Smooth muscle cell (in vitro differentiated cells): ENCODE results near the gene FNBP1. TPM values are rescaled to one million over a fixed set of nuclear protein-coding genes. Genes with fewer than 3 reads are reported as not detected.

ENCODE experiments used
- DNase-seq: peaks from one replicate; lab custom pipeline; 2025; ENCODE audit not compliant: unreplicated experiment; lab: John Stamatoyannopoulos, UW
- H2AFZ ChIP-seq: fragments of 200-600 bp; sonication (generic); 2 replicates; pipeline ENCODE4 v1.6.0; 2016; ENCODE audit warnings: antibody characterized with exemption, low read depth, mild to moderate bottlenecking
- H3F3A ChIP-seq: fragments of 200-600 bp; sonication (generic); 2 replicates; pipeline ENCODE4 v1.6.0; 2017; ENCODE audit warnings: antibody characterized with exemption, low read depth
- H3K27ac ChIP-seq: fragments of 200-600 bp; sonication (generic); 2 replicates; pipeline ENCODE4 v1.5.1; 2016; ENCODE audit warnings: low read depth, mild to moderate bottlenecking
- H3K27me3 ChIP-seq: fragments of 200-600 bp; sonication (generic); 2 replicates; pipeline ENCODE4 v1.6.1; 2016; ENCODE audit warnings: low read depth, mild to moderate bottlenecking
- H3K36me3 ChIP-seq: fragments of 200-600 bp; sonication (generic); 2 replicates; pipeline ENCODE4 v1.5.1; 2016; ENCODE audit warnings: low read depth
- H3K4me1 ChIP-seq: fragments of 200-600 bp; sonication (generic); 2 replicates; pipeline ENCODE4 v1.5.1; 2016; ENCODE audit warnings: low read depth
- H3K4me2 ChIP-seq: fragments of 200-600 bp; sonication (generic); 2 replicates; pipeline ENCODE4 v1.6.0; 2016; ENCODE audit warnings: mild to moderate bottlenecking
- H3K4me3 ChIP-seq: fragments of 200-600 bp; sonication (generic); 2 replicates; pipeline ENCODE4 v1.5.1; 2016; ENCODE audit warnings: mild to moderate bottlenecking
- H3K79me2 ChIP-seq: fragments of 200-600 bp; sonication (generic); 2 replicates; pipeline ENCODE4 v1.6.0; 2016; ENCODE audit warnings: low read depth, mild to moderate bottlenecking
- H3K9ac ChIP-seq: fragments of 200-600 bp; sonication (generic); 2 replicates; pipeline ENCODE4 v1.6.0; 2016; ENCODE audit warnings: low read depth
- H3K9me3 ChIP-seq: fragments of 200-600 bp; sonication (generic); replicated peaks from 2 replicates; pipeline ENCODE4 v1.5.1; 2016; ENCODE audit warnings: low read depth
- H4K20me1 ChIP-seq: fragments of 200-600 bp; sonication (generic); 2 replicates; pipeline ENCODE4 v1.6.0; 2016; ENCODE audit warnings: low read depth
- WGBS: methylation state at CpG from one replicate; pipeline ENCODE4 v1.1.7; 2016; ENCODE audit warnings: low lambda C conversion rate; 5-methylcytosine and 5-hydroxymethylcytosine counted together
- polyA plus RNA-seq: library from polyadenylated mRNA; unstranded; fragments of >200 nt; fragmentation: Nextera tagmentation; extraction: Ambion mirVana; gene quantifications from 2 replicates; pipeline ENCODE4 v1.2.1, GENCODE V29; 2016
- total RNA-seq: library from RNA; depleted of rRNA; stranded (reverse); fragments of >200 nt; gene quantifications from 2 replicates; pipeline ENCODE4 v1.2.3, GENCODE V29; 2014
- TF ChIP-seq, protein P1 (sequence below): fragments of 200-600 bp; sonication (generic); IDR thresholded peaks from 2 replicates; pipeline ENCODE4 v1.5.1; 2017; ENCODE audit warnings: borderline replicate concordance, mild to moderate bottlenecking, antibody characterized with exemption; ENCODE audit not compliant: insufficient read depth, poor library complexity, severe bottlenecking

FNBP1 gene
- total and polyA plus RNA-seq, 2 experiments from 2014 or later: 17.1 to 17.2 TPM

- no peak overlapping the region for H2AFZ ChIP-seq
- peak overlapping the region; percentile 49 for H3K4me2 ChIP-seq
- WGBS: 68% methylated on average over 15 of the region's 15 CpGs
- H3K27me3 ChIP-seq: no peaks in the 10 kb centered on the region
- peak overlapping the region; percentile 76 for H3K27ac ChIP-seq
- H4K20me1 ChIP-seq: no peaks in the 10 kb centered on the region
- H3K9ac ChIP-seq: no peak overlapping the region
- H3K4me3 ChIP-seq: no peak overlapping the region
- H3K9me3 ChIP-seq: no peaks in the 10 kb centered on the region
- TF ChIP-seq, protein P1, sequence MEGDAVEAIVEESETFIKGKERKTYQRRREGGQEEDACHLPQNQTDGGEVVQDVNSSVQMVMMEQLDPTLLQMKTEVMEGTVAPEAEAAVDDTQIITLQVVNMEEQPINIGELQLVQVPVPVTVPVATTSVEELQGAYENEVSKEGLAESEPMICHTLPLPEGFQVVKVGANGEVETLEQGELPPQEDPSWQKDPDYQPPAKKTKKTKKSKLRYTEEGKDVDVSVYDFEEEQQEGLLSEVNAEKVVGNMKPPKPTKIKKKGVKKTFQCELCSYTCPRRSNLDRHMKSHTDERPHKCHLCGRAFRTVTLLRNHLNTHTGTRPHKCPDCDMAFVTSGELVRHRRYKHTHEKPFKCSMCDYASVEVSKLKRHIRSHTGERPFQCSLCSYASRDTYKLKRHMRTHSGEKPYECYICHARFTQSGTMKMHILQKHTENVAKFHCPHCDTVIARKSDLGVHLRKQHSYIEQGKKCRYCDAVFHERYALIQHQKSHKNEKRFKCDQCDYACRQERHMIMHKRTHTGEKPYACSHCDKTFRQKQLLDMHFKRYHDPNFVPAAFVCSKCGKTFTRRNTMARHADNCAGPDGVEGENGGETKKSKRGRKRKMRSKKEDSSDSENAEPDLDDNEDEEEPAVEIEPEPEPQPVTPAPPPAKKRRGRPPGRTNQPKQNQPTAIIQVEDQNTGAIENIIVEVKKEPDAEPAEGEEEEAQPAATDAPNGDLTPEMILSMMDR: no peak
- H3F3A ChIP-seq: peaks cover 14% of the 10 kb centered on the region
- H3K79me2 ChIP-seq: no peaks in the 10 kb centered on the region
- no peaks in the 10 kb centered on the region for H3K36me3 ChIP-seq
- H3K4me1 ChIP-seq: no peaks in the 10 kb centered on the region
- DNase-seq: no peak
Measured at GRCh38 chr9:129910628-129911567, 132.1 kb downstream of the FNBP1 start.

DNA sequence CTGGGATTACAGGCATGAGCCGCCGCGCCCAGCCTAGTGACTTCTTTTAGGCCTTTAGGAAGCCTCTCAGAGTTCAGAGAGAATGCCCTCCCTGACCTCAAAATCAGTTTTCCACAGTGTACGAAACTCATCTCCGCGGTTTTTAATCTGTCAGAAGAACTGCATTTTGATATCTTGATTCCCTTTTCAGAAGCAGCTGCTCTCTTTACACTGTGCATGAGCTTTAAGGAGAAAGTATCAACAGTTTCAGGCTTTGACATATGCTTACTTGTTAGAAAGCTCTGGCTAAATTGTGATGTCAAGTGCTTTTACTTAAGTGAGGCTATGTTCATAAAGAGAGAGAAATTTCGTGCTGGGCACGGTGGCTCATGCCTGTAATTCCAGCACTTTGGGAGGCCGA is 133.1 kb downstream of the FNBP1 start:
- WGBS: 85% methylated on average over 9 of the region's 9 CpGs
- no peak for DNase-seq
- H3K27ac ChIP-seq: peak overlapping the region; percentile 76

DNA sequence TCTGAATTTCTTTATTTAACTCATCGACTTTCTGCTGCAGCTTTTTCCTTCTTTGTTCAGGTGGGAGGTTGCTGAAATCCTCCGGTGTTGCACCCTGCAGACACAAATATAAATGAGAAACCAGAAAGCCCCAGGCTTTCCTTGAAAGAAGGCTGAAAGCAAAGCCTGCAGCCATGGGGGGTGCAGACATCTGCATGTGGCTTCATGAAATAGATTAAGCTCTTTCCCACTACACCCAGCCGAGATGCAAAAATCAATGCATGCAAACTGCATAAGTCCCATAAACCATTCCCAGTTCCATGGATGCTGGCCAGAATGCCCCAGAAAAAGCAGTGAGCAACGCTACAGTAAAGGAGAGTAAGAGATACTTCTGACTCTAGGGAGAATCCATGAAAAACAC is 134.1 kb downstream of the FNBP1 start:
- H3K9ac ChIP-seq: no peak overlapping the region
- no peak for DNase-seq
- H2AFZ ChIP-seq: no peak overlapping the region
- H3K27me3 ChIP-seq: no peaks in the 10 kb centered on the region
- no peak overlapping the region for H3K4me3 ChIP-seq
- no peaks in the 10 kb centered on the region for H3K4me1 ChIP-seq
- H3F3A ChIP-seq: peaks cover 14% of the 10 kb centered on the region
- H3K36me3 ChIP-seq: no peaks in the 10 kb centered on the region
- no peaks in the 10 kb centered on the region for H3K79me2 ChIP-seq
- no peak overlapping the region for H3K4me2 ChIP-seq
- H3K9me3 ChIP-seq: no peaks in the 10 kb centered on the region
- TF ChIP-seq, protein P1: no peak
- no peaks in the 10 kb centered on the region for H4K20me1 ChIP-seq
- no peak overlapping the region for H3K27ac ChIP-seq
- WGBS: 73% methylated on average over 4 of the region's 4 CpGs

More for the DNA sequence above, 133.1 kb downstream of the FNBP1 start:
- Histone ChIP-seq H3F3A (peaks cover 14% of the 10 kb centered on the region), H3K9me3 (no peaks in the 10 kb centered on the region), H3K27me3 (no peaks in the 10 kb centered on the region), H3K4me3 (no peak overlapping the region), H3K4me1 (no peaks in the 10 kb centered on the region), H4K20me1 (no peaks in the 10 kb centered on the region), H3K4me2 (peak overlapping the region; percentile 48), H3K79me2 (no peaks in the 10 kb centered on the region), H2AFZ (no peak overlapping the region), H3K36me3 (no peaks in the 10 kb centered on the region), H3K9ac (peak overlapping the region; percentile 35)
- TF ChIP-seq, protein P1: no peak
